Activated CD8-positive, alpha-beta T cell treated with anti-CD3 and anti-CD28 coated beads for 36 hours (primary cell): ENCODE data around the gene PNPLA7. TPM values are rescaled to one million over a fixed set of nuclear protein-coding genes. Genes with fewer than 3 reads are reported as not detected.
"Not testable (repeated sequence)": the region's sequence is repeated elsewhere in the genome, so short reads cannot be mapped to it uniquely, and the experiment has no call there.

Experiments used
- ATAC-seq: fragments of 200-7000 bp; cut with Tn5 transposase; one replicate; pipeline ENCODE4 v1.10.0; 2021; ENCODE audit warnings: mild to moderate bottlenecking, moderate library complexity
- CTCF ChIA-PET: fragments of 350-600 bp; sonication (Branson Sonifier 250); formaldehyde crosslinking; loops from one replicate; lab custom pipeline; 2021; ENCODE audit warnings: antibody characterized with exemption; lab: Charles Lee
- POLR2A ChIA-PET: fragments of 350-600 bp; sonication (Branson Sonifier 250); formaldehyde crosslinking; loops from one replicate; lab custom pipeline; 2021; ENCODE audit warnings: antibody characterized with exemption; lab: Charles Lee
- DNase-seq: peaks from one replicate; pipeline ENCODE4 v3.0.0-alpha.2; 2020
- H3K27ac Mint-ChIP-seq: one replicate; pipeline ENCODE4 v1.8.0; 2021; ENCODE audit warnings: mild to moderate bottlenecking, mixed read lengths
- H3K27me3 Mint-ChIP-seq: one replicate; pipeline ENCODE4 v1.8.0; 2021; ENCODE audit warnings: mixed read lengths
- H3K36me3 Mint-ChIP-seq: one replicate; pipeline ENCODE4 v1.8.0; 2021; ENCODE audit warnings: low read depth, mixed read lengths
- H3K4me1 Mint-ChIP-seq: one replicate; pipeline ENCODE4 v1.8.0; 2021; ENCODE audit warnings: low read depth, mixed read lengths
- H3K4me3 Mint-ChIP-seq: one replicate; pipeline ENCODE4 v1.8.0; 2021; ENCODE audit warnings: mild to moderate bottlenecking, moderate library complexity, mixed read lengths
- H3K9me3 Mint-ChIP-seq: one replicate; pipeline ENCODE4 v1.8.0; 2021; ENCODE audit warnings: mixed read lengths
- intact Hi-C: fragments of 100-400 bp; cut with micrococcal nuclease; formaldehyde crosslinking; loops from one replicate; pipeline ENCODE4 v1.10.0; 2022
- total RNA-seq, 2 experiments: library from RNA; stranded (reverse); gene quantifications; one replicate each; pipeline ENCODE4 v1.2.3, GENCODE V29; 2021
- TF ChIP-seq, protein P1 (sequence below): fragments of 200-600 bp; IDR thresholded peaks from one replicate; pipeline ENCODE4 v1.8.0; 2022; ENCODE audit warnings: antibody characterized with exemption, mild to moderate bottlenecking

The PNPLA7 gene
- total RNA-seq, 2 experiments from 2014 or later, result 4.8 to 5.0 TPM

DNA sequence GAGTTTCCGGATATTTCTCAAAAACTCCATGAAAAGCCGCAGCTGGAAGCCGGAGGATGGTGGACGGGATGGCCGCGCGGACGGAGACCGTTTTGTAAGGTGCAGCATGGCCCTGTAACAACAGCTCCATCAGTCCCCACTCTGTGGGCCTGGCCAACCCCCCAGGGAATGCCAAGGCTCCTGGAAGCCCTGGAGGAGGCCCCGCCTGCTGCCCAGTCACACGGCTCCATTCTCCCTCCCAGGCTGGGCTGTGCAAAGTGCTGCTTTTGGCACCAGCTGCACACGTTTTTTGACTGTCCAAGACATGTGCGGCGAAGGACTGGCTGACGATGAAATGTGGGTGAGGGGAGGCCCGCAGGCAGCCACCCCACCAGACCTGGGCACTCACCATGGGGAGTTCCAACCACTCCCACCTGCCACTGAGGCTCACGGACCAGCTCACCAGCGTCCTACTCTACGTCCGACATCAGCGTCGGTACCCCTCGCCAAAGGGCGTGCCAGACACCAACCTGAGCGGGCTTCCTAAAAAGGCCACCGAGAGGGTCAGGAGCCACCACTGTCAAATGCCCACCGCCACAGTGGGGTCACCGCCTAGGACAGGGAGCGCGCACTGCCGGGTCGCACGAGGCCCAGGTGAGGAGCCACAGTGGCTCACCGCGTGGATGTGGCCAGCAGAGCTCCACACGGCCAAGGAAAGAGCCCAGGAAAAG is 27.3 kb downstream of the PNPLA7 start:
- no peak for DNase-seq
- POLR2A ChIA-PET, result no interaction called here
- TF ChIP-seq, protein P1, sequence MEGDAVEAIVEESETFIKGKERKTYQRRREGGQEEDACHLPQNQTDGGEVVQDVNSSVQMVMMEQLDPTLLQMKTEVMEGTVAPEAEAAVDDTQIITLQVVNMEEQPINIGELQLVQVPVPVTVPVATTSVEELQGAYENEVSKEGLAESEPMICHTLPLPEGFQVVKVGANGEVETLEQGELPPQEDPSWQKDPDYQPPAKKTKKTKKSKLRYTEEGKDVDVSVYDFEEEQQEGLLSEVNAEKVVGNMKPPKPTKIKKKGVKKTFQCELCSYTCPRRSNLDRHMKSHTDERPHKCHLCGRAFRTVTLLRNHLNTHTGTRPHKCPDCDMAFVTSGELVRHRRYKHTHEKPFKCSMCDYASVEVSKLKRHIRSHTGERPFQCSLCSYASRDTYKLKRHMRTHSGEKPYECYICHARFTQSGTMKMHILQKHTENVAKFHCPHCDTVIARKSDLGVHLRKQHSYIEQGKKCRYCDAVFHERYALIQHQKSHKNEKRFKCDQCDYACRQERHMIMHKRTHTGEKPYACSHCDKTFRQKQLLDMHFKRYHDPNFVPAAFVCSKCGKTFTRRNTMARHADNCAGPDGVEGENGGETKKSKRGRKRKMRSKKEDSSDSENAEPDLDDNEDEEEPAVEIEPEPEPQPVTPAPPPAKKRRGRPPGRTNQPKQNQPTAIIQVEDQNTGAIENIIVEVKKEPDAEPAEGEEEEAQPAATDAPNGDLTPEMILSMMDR, result no peak
- Mint-ChIP-seq H3K4me1 (peaks cover 3% of the 10 kb centered on the region), H3K4me3 (no peak overlapping the region), H3K36me3 (no peaks in the 10 kb centered on the region), H3K27me3 (no peaks in the 10 kb centered on the region), H3K27ac (no peak overlapping the region), H3K9me3 (no peaks in the 10 kb centered on the region)
- CTCF ChIA-PET, result interaction anchor here (0.9 to 1.4 kb wide), 2 partner anchors 9 to 14 kb away, joined by 4 to 5 read pairs; no protein-coding TSS in a partner anchor
- no peak for ATAC-seq
- intact Hi-C loops, result loop anchor here (10.0 kb wide), 1 partner anchor 218 kb away; the partner anchor contains the start of gene NRARP

DNA sequence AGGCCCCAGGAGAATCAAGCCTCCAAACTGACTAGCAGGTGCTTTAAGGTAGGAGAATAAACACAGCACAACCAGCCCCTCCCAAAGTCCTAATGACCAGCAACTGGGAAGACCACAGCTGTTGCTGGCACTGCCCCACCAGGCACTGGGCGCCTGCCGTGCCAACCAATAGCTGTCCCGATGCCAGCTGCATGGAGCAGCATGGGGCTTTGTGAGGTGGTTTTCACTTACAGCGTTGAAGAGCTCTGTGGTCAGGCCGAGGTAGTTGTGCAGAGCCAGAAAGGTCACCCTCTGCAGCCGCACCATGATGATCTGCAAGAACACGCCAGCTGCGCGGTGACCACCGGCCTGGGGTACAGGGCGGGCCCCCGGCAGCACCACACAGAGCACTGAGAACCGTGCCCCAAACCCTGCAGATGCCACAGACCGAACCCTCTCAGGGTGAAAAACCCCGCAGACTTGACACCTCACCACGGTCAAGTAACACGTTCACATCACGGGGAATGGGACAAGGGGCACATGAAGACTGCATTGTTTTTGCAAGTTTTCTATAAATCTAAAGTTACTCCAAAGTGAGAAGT is 28.7 kb downstream of the PNPLA7 start:
- Mint-ChIP-seq H3K9me3 (no peaks in the 10 kb centered on the region), H3K27me3 (no peaks in the 10 kb centered on the region), H3K4me1 (peaks cover 3% of the 10 kb centered on the region), H3K36me3 (no peaks in the 10 kb centered on the region), H3K4me3 (no peak overlapping the region), H3K27ac (no peak overlapping the region)
- DNase-seq (no peak), ATAC-seq (no peak)
- POLR2A ChIA-PET, result no interaction called here
- TF ChIP-seq, protein P1, result no peak
- intact Hi-C loops, result loop anchor here (10.0 kb wide), 1 partner anchor 217 kb away; the partner anchor contains the start of gene NRARP
- CTCF ChIA-PET, result no interaction called here

DNA sequence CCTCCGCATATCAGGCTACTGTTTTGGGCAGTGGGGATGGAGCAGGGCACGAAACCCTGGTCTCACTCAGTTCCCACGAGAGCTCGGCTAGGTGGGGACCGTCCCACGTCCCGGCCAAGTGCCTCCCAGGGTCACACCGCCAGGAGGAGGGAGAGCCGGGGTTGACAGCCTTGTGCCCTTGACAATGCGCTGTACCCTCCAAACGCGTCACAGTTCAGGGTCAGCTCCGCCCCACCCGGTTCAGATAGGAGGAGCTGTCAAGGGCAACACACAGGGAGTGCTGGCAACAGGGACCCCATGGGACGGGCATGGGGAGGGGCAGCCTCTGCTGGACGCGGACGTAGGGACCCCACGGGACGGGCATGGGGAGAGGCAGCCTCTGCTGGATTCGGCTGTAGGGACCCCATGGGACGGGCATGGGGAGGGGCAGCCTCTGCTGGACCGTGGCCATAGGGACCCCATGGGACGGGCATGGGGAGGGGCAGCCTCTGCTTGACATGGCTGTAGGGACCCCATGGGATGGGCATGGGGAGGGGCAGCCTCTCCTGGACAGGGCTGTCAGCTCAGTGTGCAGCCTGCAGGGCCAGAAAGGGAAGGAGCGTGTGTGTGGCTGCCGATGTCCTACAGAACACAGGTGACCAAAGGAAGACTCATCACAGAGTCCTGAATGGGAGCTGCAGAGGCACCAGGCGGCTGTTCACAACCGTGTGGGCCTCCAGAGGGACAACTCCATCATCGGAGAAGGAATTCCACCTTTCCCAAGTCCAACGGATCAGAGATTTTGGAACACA is 29.4 kb downstream of the PNPLA7 start:
- intact Hi-C loops, result loop anchor here (10.0 kb wide), 1 partner anchor 216 kb away; the partner anchor contains the start of gene NRARP
- ChIA-PET CTCF (no interaction called here), POLR2A (no interaction called here)
- Mint-ChIP-seq H3K9me3 (no peaks in the 10 kb centered on the region), H3K27ac (no peak overlapping the region), H3K27me3 (no peaks in the 10 kb centered on the region), H3K4me3 (no peak overlapping the region), H3K36me3 (no peaks in the 10 kb centered on the region), H3K4me1 (peaks cover 3% of the 10 kb centered on the region)
- TF ChIP-seq, protein P1, result no peak
- DNase-seq, result no peak
- no peak for ATAC-seq

DNA sequence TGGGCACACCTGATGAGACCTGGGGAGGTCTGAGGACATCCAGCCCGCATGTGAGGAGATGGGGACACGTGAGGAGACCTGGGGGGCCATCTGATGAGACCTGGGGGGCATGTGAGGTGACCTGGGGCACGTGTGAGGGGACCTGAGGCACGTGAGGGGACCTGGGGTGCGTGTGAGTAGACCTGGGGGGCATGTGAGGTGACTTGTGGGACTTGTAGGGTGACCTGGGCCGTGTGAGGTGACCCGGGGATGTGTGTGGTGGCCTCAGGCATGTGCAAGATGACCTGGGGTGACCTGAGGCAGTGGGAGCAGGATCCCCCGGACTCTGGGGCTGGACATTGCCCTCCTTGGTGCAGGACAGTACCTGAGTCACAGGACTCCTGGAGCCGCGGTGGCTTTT is 30.6 kb downstream of the PNPLA7 start:
- intact Hi-C loops, result no loop called here
- no peak overlapping the region for H3K4me3 Mint-ChIP-seq
- no peak for DNase-seq
- POLR2A ChIA-PET, result no interaction called here
- no peaks in the 10 kb centered on the region for H3K9me3 Mint-ChIP-seq
- no peak overlapping the region for H3K27ac Mint-ChIP-seq
- CTCF ChIA-PET, result no interaction called here
- no peaks in the 10 kb centered on the region for H3K4me1 Mint-ChIP-seq
- no peak for ATAC-seq
- no peaks in the 10 kb centered on the region for H3K27me3 Mint-ChIP-seq
- TF ChIP-seq, protein P1, result no peak
- H3K36me3 Mint-ChIP-seq, result no peaks in the 10 kb centered on the region

DNA sequence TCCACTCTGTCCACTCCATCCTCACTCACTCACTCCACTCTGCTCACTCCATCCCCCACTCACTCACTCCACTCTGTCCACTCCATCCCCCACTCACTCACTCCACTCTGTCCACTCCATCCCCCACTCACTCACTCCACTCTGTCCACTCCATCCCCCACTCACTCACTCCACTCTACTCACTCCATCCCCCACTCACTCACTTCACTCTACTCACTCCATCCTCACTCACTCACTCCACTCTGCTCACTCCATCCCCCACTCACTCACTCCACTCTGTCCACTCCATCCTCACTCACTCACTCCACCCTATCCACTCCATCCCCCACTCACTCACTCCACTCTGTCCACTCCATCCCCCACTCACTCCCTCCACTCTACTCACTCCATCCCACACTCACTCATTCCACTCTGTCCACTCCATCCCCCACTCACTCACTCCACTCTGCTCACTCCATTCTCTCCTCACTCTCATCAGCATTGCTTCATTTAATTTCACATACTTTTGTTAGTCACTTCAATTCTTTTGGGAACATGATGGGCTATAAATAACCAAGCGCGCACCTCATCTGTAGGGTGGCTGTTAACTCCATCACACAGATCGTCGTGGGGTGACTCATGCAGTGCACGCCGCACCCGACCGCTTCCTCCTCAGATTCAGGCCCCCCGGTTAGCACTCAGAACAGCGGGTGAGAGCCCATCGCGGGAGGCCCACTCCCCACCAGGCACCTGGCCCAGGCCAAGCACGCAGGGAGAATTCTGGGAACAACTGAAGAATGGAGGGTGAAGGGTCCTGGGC is 31.3 kb downstream of the PNPLA7 start:
- H3K36me3 Mint-ChIP-seq, H3K27ac Mint-ChIP-seq, intact Hi-C loops, H3K9me3 Mint-ChIP-seq, H3K27me3 Mint-ChIP-seq, POLR2A ChIA-PET, H3K4me1 Mint-ChIP-seq, DNase-seq, ATAC-seq, CTCF ChIA-PET, H3K4me3 Mint-ChIP-seq: not testable (repeated sequence)
